HEK293 (cell line): ENCODE results near the gene SEMA6A.

Source experiments
- KLF9 ChIP-seq: fragments of 450-650 bp; formaldehyde crosslinking; IDR thresholded peaks from 2 replicates; pipeline ENCODE4 v1.5.1; 2016; ENCODE audit warnings: missing biosample characterization, missing genetic modification characterization, low read depth
- MZF1 ChIP-seq: fragments of 450-650 bp; formaldehyde crosslinking; IDR thresholded peaks from 2 replicates; pipeline ENCODE4 v1.5.1; 2017; ENCODE audit warnings: missing biosample characterization, missing genetic modification characterization, borderline replicate concordance
- OSR2 ChIP-seq: fragments of 450-650 bp; formaldehyde crosslinking; IDR thresholded peaks from 2 replicates; pipeline ENCODE4 v1.5.1; 2016; ENCODE audit warnings: missing biosample characterization, missing genetic modification characterization
- SCRT2 ChIP-seq: fragments of 450-650 bp; formaldehyde crosslinking; IDR thresholded peaks from 2 replicates; pipeline ENCODE4 v1.5.1; 2016; ENCODE audit warnings: missing biosample characterization, missing genetic modification characterization
- SP3 ChIP-seq: fragments of 450-650 bp; formaldehyde crosslinking; IDR thresholded peaks from 2 replicates; pipeline ENCODE4 v1.5.1; 2016; ENCODE audit warnings: missing biosample characterization, missing genetic modification characterization
- ZBTB20 ChIP-seq: fragments of 450-650 bp; formaldehyde crosslinking; IDR thresholded peaks from 2 replicates; pipeline ENCODE4 v1.5.1; 2016; ENCODE audit warnings: missing biosample characterization, missing genetic modification characterization
- ZNF175 ChIP-seq: fragments of 450-650 bp; formaldehyde crosslinking; IDR thresholded peaks from 2 replicates; pipeline ENCODE4 v1.5.1; 2016; ENCODE audit warnings: missing biosample characterization, missing genetic modification characterization
- ZNF202 ChIP-seq: fragments of 450-650 bp; formaldehyde crosslinking; IDR thresholded peaks from 2 replicates; pipeline ENCODE4 v1.5.1; 2016; ENCODE audit warnings: missing biosample characterization, missing genetic modification characterization, borderline replicate concordance
- ZNF23 ChIP-seq: fragments of 450-650 bp; formaldehyde crosslinking; IDR thresholded peaks from 2 replicates; pipeline ENCODE4 v1.5.1; 2016; ENCODE audit warnings: missing biosample characterization, missing genetic modification characterization, borderline replicate concordance
- ZNF239 ChIP-seq: fragments of 450-650 bp; formaldehyde crosslinking; IDR thresholded peaks from 2 replicates; pipeline ENCODE4 v1.5.1; 2016; ENCODE audit warnings: missing biosample characterization, missing genetic modification characterization
- ZNF292 ChIP-seq: fragments of 450-650 bp; formaldehyde crosslinking; IDR thresholded peaks from 2 replicates; pipeline ENCODE4 v1.5.1; 2016; ENCODE audit warnings: low read depth, missing biosample characterization, missing genetic modification characterization, borderline replicate concordance
- ZNF350 ChIP-seq: fragments of 450-650 bp; formaldehyde crosslinking; IDR thresholded peaks from 2 replicates; pipeline ENCODE4 v1.5.0; 2017; ENCODE audit warnings: missing biosample characterization, mild to moderate bottlenecking, missing genetic modification characterization
- ZNF366 ChIP-seq: fragments of 450-650 bp; formaldehyde crosslinking; conservative IDR thresholded peaks from 2 replicates; pipeline ENCODE4 v1.5.1; 2016; ENCODE audit warnings: missing biosample characterization, missing genetic modification characterization
- ZNF391 ChIP-seq: fragments of 450-650 bp; formaldehyde crosslinking; IDR thresholded peaks from 2 replicates; pipeline ENCODE4 v1.5.1; 2016; ENCODE audit warnings: low read depth, missing biosample characterization, missing genetic modification characterization, borderline replicate concordance
- ZNF530 ChIP-seq: fragments of 450-650 bp; formaldehyde crosslinking; IDR thresholded peaks from 2 replicates; pipeline ENCODE4 v1.5.1; 2016; ENCODE audit warnings: low read depth, missing biosample characterization, missing genetic modification characterization
- ZNF600 ChIP-seq: fragments of 450-650 bp; formaldehyde crosslinking; IDR thresholded peaks from 2 replicates; pipeline ENCODE4 v1.5.1; 2016; ENCODE audit warnings: missing biosample characterization, missing genetic modification characterization
- ZNF701 ChIP-seq: fragments of 450-650 bp; formaldehyde crosslinking; IDR thresholded peaks from 2 replicates; pipeline ENCODE4 v1.5.1; 2016; ENCODE audit warnings: missing biosample characterization, missing genetic modification characterization
- ZNF707 ChIP-seq: fragments of 450-650 bp; formaldehyde crosslinking; IDR thresholded peaks from 2 replicates; pipeline ENCODE4 v1.5.1; 2016; ENCODE audit warnings: missing biosample characterization, missing genetic modification characterization
- ZNF843 ChIP-seq: fragments of 450-650 bp; formaldehyde crosslinking; IDR thresholded peaks from 2 replicates; pipeline ENCODE4 v1.5.1; 2016; ENCODE audit warnings: missing biosample characterization, missing genetic modification characterization
- TF ChIP-seq, protein P1 (sequence below): fragments of 450-650 bp; formaldehyde crosslinking; IDR thresholded peaks from 2 replicates; pipeline ENCODE4 v1.5.1; 2016; ENCODE audit warnings: missing biosample characterization, missing genetic modification characterization
- TF ChIP-seq, protein P2 (sequence below): fragments of 450-650 bp; formaldehyde crosslinking; IDR thresholded peaks from 2 replicates; pipeline ENCODE4 v1.5.1; 2016; ENCODE audit warnings: missing biosample characterization, missing genetic modification characterization
- TF ChIP-seq, protein P3 (sequence below): fragments of 450-650 bp; formaldehyde crosslinking; IDR thresholded peaks from 2 replicates; pipeline ENCODE4 v1.5.1; 2016; ENCODE audit warnings: missing biosample characterization, missing genetic modification characterization
- TF ChIP-seq, protein P4 (sequence below): fragments of 450-650 bp; formaldehyde crosslinking; IDR thresholded peaks from 2 replicates; pipeline ENCODE4 v1.5.1; 2016; ENCODE audit warnings: missing biosample characterization, missing genetic modification characterization
- TF ChIP-seq, protein P5 (sequence below): fragments of 450-650 bp; formaldehyde crosslinking; IDR thresholded peaks from 2 replicates; pipeline ENCODE4 v1.5.1; 2016; ENCODE audit warnings: missing biosample characterization, missing genetic modification characterization
- TF ChIP-seq, protein P6 (sequence below): fragments of 450-650 bp; formaldehyde crosslinking; IDR thresholded peaks from 2 replicates; pipeline ENCODE4 v1.5.1; 2017; ENCODE audit warnings: missing biosample characterization, missing genetic modification characterization
- TF ChIP-seq, protein P7 (sequence below): fragments of 450-650 bp; formaldehyde crosslinking; IDR thresholded peaks from 2 replicates; pipeline ENCODE4 v1.5.1; 2017; ENCODE audit warnings: missing biosample characterization, missing genetic modification characterization

The SEMA6A gene

DNA sequence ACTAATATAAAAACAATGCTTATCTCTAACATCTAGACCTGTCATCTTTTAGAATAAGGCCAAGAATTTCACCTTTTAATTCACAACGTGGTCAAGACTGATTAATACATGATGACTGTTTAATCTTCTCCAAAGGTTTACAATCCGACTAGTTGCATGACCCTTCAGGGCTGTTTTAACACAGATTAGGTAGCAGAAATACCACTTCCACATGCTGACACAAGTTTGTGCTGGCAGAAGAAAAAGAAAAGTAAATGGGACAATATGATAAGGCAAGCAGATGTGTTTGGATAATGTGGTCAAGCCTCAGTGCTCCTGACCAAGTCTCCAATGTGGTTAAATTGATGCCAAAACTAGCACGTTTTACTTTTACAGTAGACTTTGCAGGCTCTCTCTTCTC lies 31.1 kb downstream of the SEMA6A start (continued):
- TF ChIP-seq, protein P1, sequence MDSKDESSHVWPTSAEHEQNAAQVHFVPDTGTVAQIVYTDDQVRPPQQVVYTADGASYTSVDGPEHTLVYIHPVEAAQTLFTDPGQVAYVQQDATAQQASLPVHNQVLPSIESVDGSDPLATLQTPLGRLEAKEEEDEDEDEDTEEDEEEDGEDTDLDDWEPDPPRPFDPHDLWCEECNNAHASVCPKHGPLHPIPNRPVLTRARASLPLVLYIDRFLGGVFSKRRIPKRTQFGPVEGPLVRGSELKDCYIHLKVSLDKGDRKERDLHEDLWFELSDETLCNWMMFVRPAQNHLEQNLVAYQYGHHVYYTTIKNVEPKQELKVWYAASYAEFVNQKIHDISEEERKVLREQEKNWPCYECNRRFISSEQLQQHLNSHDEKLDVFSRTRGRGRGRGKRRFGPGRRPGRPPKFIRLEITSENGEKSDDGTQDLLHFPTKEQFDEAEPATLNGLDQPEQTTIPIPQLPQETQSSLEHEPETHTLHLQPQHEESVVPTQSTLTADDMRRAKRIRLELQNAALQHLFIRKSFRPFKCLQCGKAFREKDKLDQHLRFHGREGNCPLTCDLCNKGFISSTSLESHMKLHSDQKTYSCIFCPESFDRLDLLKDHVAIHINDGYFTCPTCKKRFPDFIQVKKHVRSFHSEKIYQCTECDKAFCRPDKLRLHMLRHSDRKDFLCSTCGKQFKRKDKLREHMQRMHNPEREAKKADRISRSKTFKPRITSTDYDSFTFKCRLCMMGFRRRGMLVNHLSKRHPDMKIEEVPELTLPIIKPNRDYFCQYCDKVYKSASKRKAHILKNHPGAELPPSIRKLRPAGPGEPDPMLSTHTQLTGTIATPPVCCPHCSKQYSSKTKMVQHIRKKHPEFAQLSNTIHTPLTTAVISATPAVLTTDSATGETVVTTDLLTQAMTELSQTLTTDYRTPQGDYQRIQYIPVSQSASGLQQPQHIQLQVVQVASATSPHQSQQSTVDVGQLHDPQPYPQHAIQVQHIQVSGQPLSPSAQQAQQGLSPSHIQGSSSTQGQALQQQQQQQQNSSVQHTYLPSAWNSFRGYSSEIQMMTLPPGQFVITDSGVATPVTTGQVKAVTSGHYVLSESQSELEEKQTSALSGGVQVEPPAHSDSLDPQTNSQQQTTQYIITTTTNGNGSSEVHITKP (tag by site-specific recombination): peak; percentile 27; the same call in 1 of the 2 replicates
- TF ChIP-seq KLF9 (tag by site-specific recombination) (no peak), ZNF600 (tag by site-specific recombination) (peak; percentile 63; the same call in 1 of the 2 replicates), ZNF175 (tag by site-specific recombination) (no peak), ZNF707 (tag by site-specific recombination) (no peak), ZNF350 (tag by site-specific recombination) (no peak), OSR2 (peak; percentile 93), ZNF202 (tag by site-specific recombination) (no peak), ZNF292 (tag by site-specific recombination) (no peak), ZNF23 (tag by site-specific recombination) (no peak), ZNF530 (tag by site-specific recombination) (no peak), SCRT2 (peak; percentile 65), ZBTB20 (tag by site-specific recombination) (no peak), ZNF239 (tag by site-specific recombination) (no peak), ZNF843 (peak; percentile 91), ZNF701 (tag by site-specific recombination) (no peak), ZNF391 (no peak), ZNF366 (tag by site-specific recombination) (peak; percentile 33; the same call in 1 of the 2 replicates), SP3 (tag by site-specific recombination) (no peak), MZF1 (tag by site-specific recombination) (no peak)
- TF ChIP-seq, protein P2, sequence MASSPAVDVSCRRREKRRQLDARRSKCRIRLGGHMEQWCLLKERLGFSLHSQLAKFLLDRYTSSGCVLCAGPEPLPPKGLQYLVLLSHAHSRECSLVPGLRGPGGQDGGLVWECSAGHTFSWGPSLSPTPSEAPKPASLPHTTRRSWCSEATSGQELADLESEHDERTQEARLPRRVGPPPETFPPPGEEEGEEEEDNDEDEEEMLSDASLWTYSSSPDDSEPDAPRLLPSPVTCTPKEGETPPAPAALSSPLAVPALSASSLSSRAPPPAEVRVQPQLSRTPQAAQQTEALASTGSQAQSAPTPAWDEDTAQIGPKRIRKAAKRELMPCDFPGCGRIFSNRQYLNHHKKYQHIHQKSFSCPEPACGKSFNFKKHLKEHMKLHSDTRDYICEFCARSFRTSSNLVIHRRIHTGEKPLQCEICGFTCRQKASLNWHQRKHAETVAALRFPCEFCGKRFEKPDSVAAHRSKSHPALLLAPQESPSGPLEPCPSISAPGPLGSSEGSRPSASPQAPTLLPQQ (tag by site-specific recombination): 0 out of 2 replicates have a peak, but pooled peaks have one; percentile 39
- TF ChIP-seq, protein P3, sequence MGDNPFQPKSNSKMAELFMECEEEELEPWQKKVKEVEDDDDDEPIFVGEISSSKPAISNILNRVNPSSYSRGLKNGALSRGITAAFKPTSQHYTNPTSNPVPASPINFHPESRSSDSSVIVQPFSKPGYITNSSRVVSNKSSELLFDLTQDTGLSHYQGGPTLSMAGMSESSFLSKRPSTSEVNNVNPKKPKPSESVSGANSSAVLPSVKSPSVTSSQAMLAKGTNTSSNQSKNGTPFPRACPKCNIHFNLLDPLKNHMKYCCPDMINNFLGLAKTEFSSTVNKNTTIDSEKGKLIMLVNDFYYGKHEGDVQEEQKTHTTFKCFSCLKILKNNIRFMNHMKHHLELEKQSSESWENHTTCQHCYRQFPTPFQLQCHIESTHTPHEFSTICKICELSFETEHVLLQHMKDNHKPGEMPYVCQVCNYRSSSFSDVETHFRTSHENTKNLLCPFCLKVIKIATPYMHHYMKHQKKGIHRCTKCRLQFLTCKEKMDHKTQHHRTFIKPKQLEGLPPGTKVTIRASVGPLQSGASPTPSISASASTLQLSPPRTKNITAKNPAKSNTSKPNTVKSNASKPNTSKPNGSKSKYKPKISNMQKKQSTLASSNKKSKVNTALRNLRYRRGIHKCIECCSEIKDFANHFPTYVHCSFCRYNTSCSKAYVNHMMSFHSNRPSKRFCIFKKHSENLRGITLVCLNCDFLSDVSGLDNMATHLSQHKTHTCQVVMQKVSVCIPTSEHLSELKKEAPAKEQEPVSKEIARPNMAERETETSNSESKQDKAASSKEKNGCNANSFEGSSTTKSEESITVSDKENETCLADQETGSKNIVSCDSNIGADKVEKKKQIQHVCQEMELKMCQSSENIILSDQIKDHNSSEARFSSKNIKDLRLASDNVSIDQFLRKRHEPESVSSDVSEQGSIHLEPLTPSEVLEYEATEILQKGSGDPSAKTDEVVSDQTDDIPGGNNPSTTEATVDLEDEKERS: no peak
- TF ChIP-seq, protein P4, sequence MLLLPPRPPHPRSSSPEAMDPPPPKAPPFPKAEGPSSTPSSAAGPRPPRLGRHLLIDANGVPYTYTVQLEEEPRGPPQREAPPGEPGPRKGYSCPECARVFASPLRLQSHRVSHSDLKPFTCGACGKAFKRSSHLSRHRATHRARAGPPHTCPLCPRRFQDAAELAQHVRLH (tag by site-specific recombination): peak; percentile 75; the same call in 1 of the 2 replicates
- TF ChIP-seq, protein P5, sequence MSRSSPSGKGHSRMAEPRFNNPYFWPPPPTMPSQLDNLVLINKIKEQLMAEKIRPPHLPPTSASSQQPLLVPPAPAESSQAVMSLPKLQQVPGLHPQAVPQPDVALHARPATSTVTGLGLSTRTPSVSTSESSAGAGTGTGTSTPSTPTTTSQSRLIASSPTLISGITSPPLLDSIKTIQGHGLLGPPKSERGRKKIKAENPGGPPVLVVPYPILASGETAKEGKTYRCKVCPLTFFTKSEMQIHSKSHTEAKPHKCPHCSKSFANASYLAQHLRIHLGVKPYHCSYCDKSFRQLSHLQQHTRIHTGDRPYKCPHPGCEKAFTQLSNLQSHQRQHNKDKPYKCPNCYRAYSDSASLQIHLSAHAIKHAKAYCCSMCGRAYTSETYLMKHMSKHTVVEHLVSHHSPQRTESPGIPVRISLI (tag by site-specific recombination): no peak
- TF ChIP-seq, protein P6, sequence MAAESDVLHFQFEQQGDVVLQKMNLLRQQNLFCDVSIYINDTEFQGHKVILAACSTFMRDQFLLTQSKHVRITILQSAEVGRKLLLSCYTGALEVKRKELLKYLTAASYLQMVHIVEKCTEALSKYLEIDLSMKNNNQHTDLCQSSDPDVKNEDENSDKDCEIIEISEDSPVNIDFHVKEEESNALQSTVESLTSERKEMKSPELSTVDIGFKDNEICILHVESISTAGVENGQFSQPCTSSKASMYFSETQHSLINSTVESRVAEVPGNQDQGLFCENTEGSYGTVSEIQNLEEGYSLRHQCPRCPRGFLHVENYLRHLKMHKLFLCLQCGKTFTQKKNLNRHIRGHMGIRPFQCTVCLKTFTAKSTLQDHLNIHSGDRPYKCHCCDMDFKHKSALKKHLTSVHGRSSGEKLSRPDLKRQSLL (tag by site-specific recombination): no peak
- TF ChIP-seq, protein P7, sequence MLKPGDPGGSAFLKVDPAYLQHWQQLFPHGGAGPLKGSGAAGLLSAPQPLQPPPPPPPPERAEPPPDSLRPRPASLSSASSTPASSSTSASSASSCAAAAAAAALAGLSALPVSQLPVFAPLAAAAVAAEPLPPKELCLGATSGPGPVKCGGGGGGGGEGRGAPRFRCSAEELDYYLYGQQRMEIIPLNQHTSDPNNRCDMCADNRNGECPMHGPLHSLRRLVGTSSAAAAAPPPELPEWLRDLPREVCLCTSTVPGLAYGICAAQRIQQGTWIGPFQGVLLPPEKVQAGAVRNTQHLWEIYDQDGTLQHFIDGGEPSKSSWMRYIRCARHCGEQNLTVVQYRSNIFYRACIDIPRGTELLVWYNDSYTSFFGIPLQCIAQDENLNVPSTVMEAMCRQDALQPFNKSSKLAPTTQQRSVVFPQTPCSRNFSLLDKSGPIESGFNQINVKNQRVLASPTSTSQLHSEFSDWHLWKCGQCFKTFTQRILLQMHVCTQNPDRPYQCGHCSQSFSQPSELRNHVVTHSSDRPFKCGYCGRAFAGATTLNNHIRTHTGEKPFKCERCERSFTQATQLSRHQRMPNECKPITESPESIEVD: peak; percentile 94
